EL (cell line): ENCODE measurements around the gene RNASE4.
"Not testable (repeated sequence)": the region's sequence is repeated elsewhere in the genome, so short reads cannot be mapped to it uniquely, and the experiment has no call there.

ENCODE experiments used
- DNase-seq: peaks from one replicate; pipeline ENCODE4 v3.0.0-alpha.2; 2016

RNASE4 gene

GRCh38 chr14:20700965-20701364, 16.6 kb downstream of the RNASE4 start:
- DNase-seq, result not testable (repeated sequence)

GRCh38 chr14:20706657-20707355, 22.4 kb downstream of the RNASE4 start:
- DNase-seq, result no peak

- no peak for DNase-seq
These were observed 23.3 kb downstream of the RNASE4 start for GRCh38 chr14:20707622-20708021.

- DNase-seq, result no peak
These were observed 26.9 kb downstream of the RNASE4 start for GRCh38 chr14:20711261-20711660.

GRCh38 chr14:20711685-20712084, 27.3 kb downstream of the RNASE4 start:
- DNase-seq, result no peak

- DNase-seq, result no peak
These were observed 28.5 kb downstream of the RNASE4 start for GRCh38 chr14:20712904-20713303.

GRCh38 chr14:20714593-20715250, 30.4 kb downstream of the RNASE4 start:
- peak; percentile 17 for DNase-seq

GRCh38 chr14:20719777-20720176, 35.4 kb downstream of the RNASE4 start:
- DNase-seq, result no peak

- no peak for DNase-seq
These were observed 36.4 kb downstream of the RNASE4 start for GRCh38 chr14:20720741-20721140.

GRCh38 chr14:20722016-20722415, 37.7 kb downstream of the RNASE4 start:
- no peak for DNase-seq

GRCh38 chr14:20723488-20723887, 39.1 kb downstream of the RNASE4 start:
- DNase-seq, result no peak

- not testable (repeated sequence) for DNase-seq
These were observed 41.8 kb downstream of the RNASE4 start for GRCh38 chr14:20726121-20726520.

- no peak for DNase-seq
These were observed 42.2 kb downstream of the RNASE4 start for GRCh38 chr14:20726531-20726930.

GRCh38 chr14:20730891-20731290, 46.5 kb downstream of the RNASE4 start:
- DNase-seq, result no peak

- no peak for DNase-seq
These were observed 48.1 kb downstream of the RNASE4 start for GRCh38 chr14:20732477-20732876.

GRCh38 chr14:20732979-20733635, 48.7 kb downstream of the RNASE4 start:
- no peak for DNase-seq

- no peak for DNase-seq
These were observed 49.5 kb downstream of the RNASE4 start for GRCh38 chr14:20733684-20734429.

- DNase-seq, result no peak
These were observed 50.1 kb downstream of the RNASE4 start for GRCh38 chr14:20734430-20734806.

- not testable (repeated sequence) for DNase-seq
These were observed 53.9 kb downstream of the RNASE4 start for GRCh38 chr14:20738292-20738691.

GRCh38 chr14:20742132-20742531, 57.8 kb downstream of the RNASE4 start:
- no peak for DNase-seq

GRCh38 chr14:20743556-20743955, 59.2 kb downstream of the RNASE4 start:
- no peak for DNase-seq

- no peak for DNase-seq
These were observed 61.4 kb downstream of the RNASE4 start, which contains the start of gene EDDM3A for GRCh38 chr14:20745571-20746358. Gene EDDM3A, plus strand, starts transcription at chr14:20745887. Its CDS starts 1,694 bp downstream, at chr14:20747581.
